K562 (cell line): Measurements from ENCODE around the gene TRABD2B. TPM values are rescaled to one million over a fixed set of nuclear protein-coding genes. Genes with fewer than 3 reads are reported as not detected.

ENCODE experiments used
- ATAC-seq: fragments of 200-7000 bp; cut with Tn5 transposase; 3 replicates; pipeline ENCODE4 v1.9.1; 2020; ENCODE audit warnings: moderate library complexity
- BruUV-seq: library from RNA; stranded (reverse); fragments of 400-500 nt; replicated peaks from 2 replicates; lab custom pipeline; 2021; lab: Mats Ljungman, UMichigan
- CTCF ChIA-PET: fragments of 300-600 bp; formaldehyde crosslinking; extraction: SDS; loops from one replicate; lab custom pipeline; 2021; ENCODE audit warnings: low intra/inter-chr PET ratio; lab: Yijun Ruan, JAX
- POLR2A ChIA-PET: fragments of 300-600, 350-650 bp; sonication (Branson Sonifier 250); formaldehyde crosslinking; extraction: SDS; loops from one replicate; lab custom pipeline; 2021; ENCODE audit warnings: antibody characterized with exemption, inconsistent platforms; lab: Yijun Ruan, JAX
- DNase-seq, 4 experiments: peaks; one replicate each; pipeline versions ENCODE4 v3.0.0 to v3.0.0-alpha.2; 2011 to 2018; ENCODE audit warnings: low spot score in 3 of 4, mixed read lengths in 3 of 4; ENCODE audit errors: extremely low read depth in 1 of 4
- FAIRE-seq: peaks from 2 replicates; lab custom pipeline; 2011; peaks lifted over from hg19 to GRCh38; lab: Jason Lieb, UNC
- H2AFZ ChIP-seq: 2 replicates; pipeline ENCODE4 v1.6.0; 2011; ENCODE audit warnings: low read depth, low read length, control low read depth, inconsistent platforms
- H3K27ac ChIP-seq: fragments of 200-600 bp; 3 replicates; pipeline ENCODE4 v1.8.0; 2011; ENCODE audit warnings: low read depth, mild to moderate bottlenecking, control low read depth, inconsistent platforms, low read length, moderate library complexity, mixed read lengths; ENCODE audit errors: extremely low read depth
- H3K27me3 ChIP-seq, 2 experiments: fragments of 300-600 bp in 1 of 2; 2 replicates in 1 of 2; 3 replicates in 1 of 2; pipeline versions ENCODE4 v1.6.0 to v1.8.0; 2011; ENCODE audit warnings: inconsistent platforms in 2 of 2, low read length in 2 of 2, mild to moderate bottlenecking in 1 of 2, mixed read lengths in 1 of 2, moderate library complexity in 1 of 2; ENCODE audit not compliant: control insufficient read depth in 2 of 2, insufficient read depth in 2 of 2
- H3K36me3 ChIP-seq: fragments of 300-600 bp; 3 replicates; pipeline ENCODE4 v1.8.0; 2011; ENCODE audit warnings: mild to moderate bottlenecking, low read length, inconsistent platforms; ENCODE audit not compliant: control insufficient read depth, insufficient read depth
- H3K4me1 ChIP-seq, 2 experiments: fragments of 200-600 bp in 1 of 2; replicated peaks in 1 of 2; 2 replicates in 1 of 2; 3 replicates in 1 of 2; pipeline versions ENCODE4 v1.5.1 to v1.8.0; 2011; ENCODE audit warnings: inconsistent platforms in 2 of 2, low read length in 2 of 2, mild to moderate bottlenecking in 1 of 2, mixed read lengths in 1 of 2, moderate library complexity in 1 of 2; ENCODE audit not compliant: control insufficient read depth in 2 of 2, insufficient read depth in 2 of 2
- H3K4me2 ChIP-seq: 2 replicates; pipeline ENCODE4 v1.6.1; 2011; ENCODE audit warnings: low read length, control low read depth, inconsistent platforms, mixed read lengths; ENCODE audit not compliant: insufficient read depth
- H3K4me3 ChIP-seq: fragments of 200-600 bp; sonication (generic), shearing (Covaris generic); 2 replicates; pipeline ENCODE4 v1.5.1; 2016; ENCODE audit warnings: control low read depth, inconsistent platforms
- H3K79me2 ChIP-seq: fragments of 200-600 bp; 3 replicates; pipeline ENCODE4 v1.8.0; 2011; ENCODE audit warnings: low read length, inconsistent platforms; ENCODE audit not compliant: control insufficient read depth, insufficient read depth
- H3K9ac ChIP-seq, 2 experiments: 2 replicates each; pipeline versions ENCODE4 v1.6.0 to v1.6.1; 2011; ENCODE audit warnings: low read depth in 2 of 2, low read length in 2 of 2, control low read depth in 1 of 2, inconsistent platforms in 1 of 2, mild to moderate bottlenecking in 1 of 2, mixed read lengths in 1 of 2; ENCODE audit not compliant: insufficient read depth in 1 of 2
- H3K9me1 ChIP-seq: one replicate; pipeline ENCODE4 v1.6.0; 2011; ENCODE audit warnings: inconsistent platforms, mild to moderate bottlenecking, low read length, moderate library complexity; ENCODE audit not compliant: control insufficient read depth, insufficient read depth
- H3K9me3 ChIP-seq: replicated peaks from 2 replicates; pipeline ENCODE4 v1.5.1; 2011; ENCODE audit warnings: low read depth, low read length, inconsistent platforms; ENCODE audit not compliant: control insufficient read depth, insufficient read depth
- H4K20me1 ChIP-seq: replicated peaks from 2 replicates; pipeline ENCODE4 v1.6.1; 2011; ENCODE audit warnings: low read length, inconsistent platforms, mixed read lengths; ENCODE audit not compliant: control insufficient read depth, insufficient read depth
- BHLHE40 ChIP-seq: IDR thresholded peaks from 2 replicates; pipeline ENCODE4 v1.6.1; 2011; ENCODE audit warnings: low read length, improper control_type of control experiment
- CTCF ChIP-seq, 3 experiments: IDR thresholded peaks in 2 of 3; conservative IDR thresholded peaks in 1 of 3; 2 replicates each; pipeline ENCODE4 v1.5.1; 2011 to 2012; ENCODE audit warnings: low read length in 3 of 3, mild to moderate bottlenecking in 3 of 3, control low read depth in 2 of 3, improper control_type of control experiment in 1 of 3, inconsistent platforms in 1 of 3, low read depth in 1 of 3, mixed read lengths in 1 of 3, moderate library complexity in 1 of 3; ENCODE audit not compliant: insufficient read depth in 2 of 3
- NELFE ChIP-seq: IDR thresholded peaks from 2 replicates; pipeline ENCODE4 v1.6.1; 2011; ENCODE audit warnings: mild to moderate bottlenecking; ENCODE audit not compliant: insufficient read depth, insufficient read length
- NFIC ChIP-seq: fragments of 450-650 bp; IDR thresholded peaks from 2 replicates; pipeline ENCODE4 v1.6.1; 2017; ENCODE audit warnings: mild to moderate bottlenecking, inconsistent platforms
- POLR2AphosphoS2 ChIP-seq: IDR thresholded peaks from 2 replicates; pipeline ENCODE4 v1.6.1; 2012; ENCODE audit warnings: low read length, improper control_type of control experiment
- RAD21 ChIP-seq, 2 experiments: fragments of 250-450 bp in 1 of 2; fragments of 450-650 bp in 1 of 2; sonication (Bioruptor Pico) in 1 of 2; formaldehyde crosslinking in 1 of 2; IDR thresholded peaks in 1 of 2; conservative IDR thresholded peaks in 1 of 2; 2 replicates each; pipeline versions ENCODE4 v1.4.0 to v1.8.0; 2020 to 2022; ENCODE audit warnings: mild to moderate bottlenecking in 2 of 2, moderate library complexity in 1 of 2
- RUNX1 ChIP-seq: sonication (generic); IDR thresholded peaks from 2 replicates; pipeline ENCODE4 v1.6.1; 2016; ENCODE audit warnings: antibody characterized with exemption, low read depth
- TFE3 ChIP-seq: fragments of 450-650 bp; formaldehyde crosslinking; IDR thresholded peaks from 2 replicates; pipeline ENCODE4 v1.4.0; 2020; ENCODE audit warnings: mild to moderate bottlenecking, mixed read lengths
- USF2 ChIP-seq: sonication (generic); formaldehyde crosslinking; IDR thresholded peaks from 2 replicates; pipeline ENCODE4 v1.5.0; 2020; ENCODE audit warnings: missing genetic modification reagents
- WGBS: fragments of 100-300 bp; shearing (Covaris generic); methylation state at CpG from one replicate; pipeline ENCODE4 v1.1.6; 2016; ENCODE audit warnings: low coverage, mixed read lengths; ENCODE audit not compliant: insufficient coverage; ENCODE audit errors: missing lambda C conversion rate; 5-methylcytosine and 5-hydroxymethylcytosine counted together
- in situ Hi-C: fragments of 300-500 bp; cut with MboI; formaldehyde crosslinking; loops from 4 replicates; pipeline ENCODE4 v1.15.0; 2018; ENCODE audit warnings: inconsistent platforms, mixed read lengths
- intact Hi-C: fragments of 100-400 bp; cut with micrococcal nuclease; formaldehyde crosslinking; loops from 2 replicates; pipeline ENCODE4 v1.14.2; 2022
- polyA plus RNA-seq, 8 experiments: library from polyadenylated mRNA; depleted of rRNA in 4 of 8; stranded (reverse) in 5 of 8; unstranded in 3 of 8; fragments of >200 nt; fragmentation: Nextera tagmentation in 2 of 8; fragmentation: Illumina TruSeq in 1 of 8; extraction: Ambion mirVana in 2 of 8; extraction: Trizol in 1 of 8; gene quantifications; 2 replicates each; pipeline versions ENCODE4 v1.2.1 to v1.2.3, GENCODE V29; 2011 to 2014; ENCODE audit warnings: inconsistent platforms in 1 of 8, missing spikeins in 1 of 8
- total RNA-seq, 7 experiments: library from RNA; depleted of rRNA in 6 of 7; stranded (reverse); fragments of >200 nt in 6 of 7; fragmentation: Illumina TruSeq in 2 of 7; extraction: Trizol in 2 of 7; gene quantifications; 2 replicates each; pipeline versions ENCODE4 v1.2.1 to v1.2.3, GENCODE V29; 2011 to 2021; ENCODE audit warnings: low replicate concordance in 1 of 7

The TRABD2B gene
- total and polyA plus RNA-seq, 9 of the 15 experiments (the other 6 are each of a cell fraction or from before 2014, with no cell fraction given), result not detected

DNA sequence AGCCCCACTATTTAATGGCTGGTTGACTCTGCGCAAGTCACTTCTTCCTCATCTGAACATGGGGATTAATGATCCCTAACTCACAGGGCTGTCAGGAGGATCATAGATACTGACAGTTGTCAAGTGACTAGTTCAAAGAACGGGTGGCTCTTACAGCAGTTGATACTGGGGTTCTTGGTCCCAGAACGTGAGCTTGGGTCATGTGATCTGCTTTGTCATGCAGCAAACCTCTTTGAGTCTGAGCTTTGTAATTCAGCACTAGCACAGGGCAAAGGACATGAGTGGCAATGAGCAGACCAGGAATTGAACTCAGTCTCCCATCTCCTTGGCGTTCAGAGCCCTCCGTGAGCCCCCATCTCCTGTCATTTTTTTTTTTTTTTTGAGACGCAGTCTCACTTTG, 64.4 kb downstream of the TRABD2B start:
- no peaks in the 10 kb centered on the region for H3K79me2 ChIP-seq
- intact Hi-C loops, result no loop called here
- BruUV-seq, result no TSS peak
- H3K36me3 ChIP-seq, result no peaks in the 10 kb centered on the region
- 1% methylated on average over 6 of the region's 6 CpGs for WGBS
- in situ Hi-C loops, result no loop called here
- DNase-seq (no peak), FAIRE-seq (no peak), ATAC-seq (no peak)
- POLR2A ChIA-PET, result interaction anchor here (0.6 kb wide), 1 partner anchor 66 kb away, joined by 3 read pairs; no protein-coding TSS in a partner anchor
- no peak overlapping the region for H2AFZ ChIP-seq
- H3K4me1 ChIP-seq, result no peaks in the 10 kb centered on the region
- no peaks in the 10 kb centered on the region for H3K9me1 ChIP-seq
- TF ChIP-seq TFE3 (CRISPR knock-in tag) (peak; percentile 90), NELFE (no peak), BHLHE40 (0 out of 2 replicates have a peak, but pooled peaks have one; percentile 12)
- no peak overlapping the region for H3K4me2 ChIP-seq
- no peak overlapping the region for H3K27ac ChIP-seq
- no peaks in the 10 kb centered on the region for H4K20me1 ChIP-seq
- CTCF ChIA-PET, result no interaction called here
- no peak overlapping the region for H3K4me3 ChIP-seq
- no peaks in the 10 kb centered on the region for H3K9me3 ChIP-seq
- no peaks in the 10 kb centered on the region; a peak in 1 of 5 replicates for H3K27me3 ChIP-seq
- no peak overlapping the region for H3K9ac ChIP-seq

DNA sequence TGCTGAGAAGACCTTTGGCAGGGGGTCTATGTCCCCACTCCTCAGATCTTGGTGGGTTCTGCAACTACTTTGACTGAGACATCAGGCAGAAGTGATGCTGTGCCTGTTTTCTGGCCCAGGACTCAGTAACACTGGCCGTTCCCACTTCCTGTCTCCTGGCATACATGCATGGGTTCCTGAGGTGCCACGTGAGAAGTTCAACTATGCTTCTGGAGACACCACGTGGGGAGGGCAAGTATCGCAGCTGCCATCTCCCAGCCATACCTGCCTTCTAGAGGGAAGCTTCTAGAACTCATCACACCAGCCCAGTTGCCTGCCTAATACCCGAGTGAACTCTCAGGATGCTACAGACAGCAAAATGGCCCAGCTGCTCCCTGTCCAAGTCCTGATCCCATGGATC, 65.8 kb downstream of the TRABD2B start:
- BruUV-seq, result no TSS peak
- Histone ChIP-seq H3K4me3 (no peak overlapping the region), H3K36me3 (no peaks in the 10 kb centered on the region), H3K4me2 (no peak overlapping the region), H3K79me2 (no peaks in the 10 kb centered on the region), H3K4me1 (no peaks in the 10 kb centered on the region), H2AFZ (no peak overlapping the region), H4K20me1 (no peaks in the 10 kb centered on the region), H3K9me3 (no peaks in the 10 kb centered on the region), H3K27me3 (no peaks in the 10 kb centered on the region; a peak in 2 of 5 replicates), H3K27ac (no peak overlapping the region), H3K9me1 (no peaks in the 10 kb centered on the region), H3K9ac (no peak overlapping the region)
- in situ Hi-C loops (no loop called here), intact Hi-C loops (no loop called here)
- peak in 3 of 4 experiments; percentile 8 to 32 (median 29) for DNase-seq
- CTCF ChIA-PET, result no interaction called here
- WGBS, result 2% methylated on average over 5 of the region's 5 CpGs
- POLR2A ChIA-PET, result interaction anchor here (0.7 to 0.9 kb wide), 2 partner anchors 10 to 76 kb away, joined by 3 read pairs; no protein-coding TSS in a partner anchor
- ATAC-seq, result peak; percentile 67
- no peak for FAIRE-seq
- TF ChIP-seq POLR2AphosphoS2 (no peak), BHLHE40 (peak; percentile 27; the same call in 1 of the 2 replicates), USF2 (CRISPR knock-in tag) (peak; percentile 39; the same call in 1 of the 2 replicates), NFIC (no peak), RAD21 (CRISPR knock-in tag; conservative IDR thresholded peaks at IDR 0.05 in 1 of 2, IDR thresholded peaks at IDR 0.05 in 1 of 2) (peak; percentile 44 to 53), CTCF (IDR thresholded peaks at IDR 0.05 in 2 of 3, conservative IDR thresholded peaks at IDR 0.05 in 1 of 3; ENCODE audit: insufficient read depth in 2 of 3, low read depth in 1 of 3, low read length in 3 of 3) (peak; percentile 14 to 43 (median 34); a peak in 3 of 6 replicates), RUNX1 (no peak)
